Body of pancreas (tissue), 4 donors: ENCODE measurements around the gene RSPRY1.

Experiments used
- POLR2A ChIP-seq, 3 donors: fragments of 450-650 bp; IDR thresholded peaks; one replicate each; pipeline ENCODE4 v1.6.1; 2016; ENCODE audit warnings: antibody characterized with exemption in 3 of 3, mild to moderate bottlenecking in 2 of 3
- TF ChIP-seq, protein P1 (sequence below), 7 experiments: fragments of 450-650 bp in 4 of 7; fragments of 200-600 bp in 3 of 7; sonication (generic) in 3 of 7; IDR thresholded peaks; one replicate each; pipeline ENCODE4 v1.5.1; 2016 to 2019; ENCODE audit warnings: antibody characterized with exemption in 7 of 7

DNA sequence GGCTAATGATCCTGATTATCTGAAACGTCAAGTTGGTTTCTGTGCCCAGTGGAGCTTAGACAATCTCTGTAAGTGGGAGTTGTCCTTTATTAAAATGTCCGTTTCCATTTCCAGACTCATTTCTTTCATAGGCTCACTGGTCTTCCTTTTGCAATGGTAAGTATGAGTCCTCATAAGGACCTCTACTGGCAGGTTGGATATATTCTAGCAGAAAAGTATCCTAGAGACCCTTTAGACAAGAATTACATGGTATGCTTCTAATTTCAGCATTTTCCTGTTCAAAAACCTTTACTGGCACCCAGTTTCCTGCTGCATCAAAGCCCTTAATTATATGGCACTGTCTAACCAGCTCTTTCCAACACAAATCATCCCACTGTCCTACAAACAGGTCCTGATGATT is 30.8 kb downstream of the RSPRY1 start:
- TF ChIP-seq, protein P1, sequence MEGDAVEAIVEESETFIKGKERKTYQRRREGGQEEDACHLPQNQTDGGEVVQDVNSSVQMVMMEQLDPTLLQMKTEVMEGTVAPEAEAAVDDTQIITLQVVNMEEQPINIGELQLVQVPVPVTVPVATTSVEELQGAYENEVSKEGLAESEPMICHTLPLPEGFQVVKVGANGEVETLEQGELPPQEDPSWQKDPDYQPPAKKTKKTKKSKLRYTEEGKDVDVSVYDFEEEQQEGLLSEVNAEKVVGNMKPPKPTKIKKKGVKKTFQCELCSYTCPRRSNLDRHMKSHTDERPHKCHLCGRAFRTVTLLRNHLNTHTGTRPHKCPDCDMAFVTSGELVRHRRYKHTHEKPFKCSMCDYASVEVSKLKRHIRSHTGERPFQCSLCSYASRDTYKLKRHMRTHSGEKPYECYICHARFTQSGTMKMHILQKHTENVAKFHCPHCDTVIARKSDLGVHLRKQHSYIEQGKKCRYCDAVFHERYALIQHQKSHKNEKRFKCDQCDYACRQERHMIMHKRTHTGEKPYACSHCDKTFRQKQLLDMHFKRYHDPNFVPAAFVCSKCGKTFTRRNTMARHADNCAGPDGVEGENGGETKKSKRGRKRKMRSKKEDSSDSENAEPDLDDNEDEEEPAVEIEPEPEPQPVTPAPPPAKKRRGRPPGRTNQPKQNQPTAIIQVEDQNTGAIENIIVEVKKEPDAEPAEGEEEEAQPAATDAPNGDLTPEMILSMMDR (IDR thresholded peaks at IDR 0.05) = no peak
- no peak for TF ChIP-seq POLR2A (IDR thresholded peaks at IDR 0.05)
